Dermis lymphatic vessel endothelial cell (primary cell): ENCODE data around the gene CSAG2. TPM values are rescaled to one million over a fixed set of nuclear protein-coding genes. Genes with fewer than 3 reads are reported as not detected.

Source experiments
- total RNA-seq: library from RNA; depleted of rRNA; stranded (reverse); fragments of >200 nt; gene quantifications from 2 replicates; pipeline ENCODE4 v1.2.1, GENCODE V29; 2014

CSAG2 gene, protein sequence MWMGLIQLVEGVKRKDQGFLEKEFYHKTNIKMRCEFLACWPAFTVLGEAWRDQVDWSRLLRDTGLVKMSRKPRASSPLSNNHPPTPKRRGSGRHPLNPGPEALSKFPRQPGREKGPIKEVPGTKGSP
- total RNA-seq, result not detected in 2 replicates

DNA sequence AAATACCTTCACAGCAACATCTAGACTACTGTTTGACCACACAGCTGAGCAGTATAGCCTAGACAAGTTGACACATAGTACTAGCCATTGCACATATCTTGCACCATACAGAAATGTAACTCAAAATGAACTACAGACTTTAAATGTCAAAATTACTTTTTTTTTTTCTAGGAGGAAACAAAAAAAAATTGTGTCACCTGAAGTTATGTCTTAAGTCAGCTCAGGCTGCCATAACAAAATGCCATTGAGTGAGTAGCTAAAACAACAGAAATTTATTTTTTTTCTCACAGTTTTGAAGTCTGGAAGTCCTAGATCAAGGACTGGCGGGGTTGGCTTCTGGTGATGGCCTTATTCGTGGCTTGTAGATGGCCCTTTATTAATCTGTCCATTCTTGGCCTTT lies at the start of gene CSAG2:
Gene CSAG2 (minus strand): TSS at position 101 of the 400 bp plus-strand sequence. CDS start 161 bp downstream, outside the sequence.

DNA sequence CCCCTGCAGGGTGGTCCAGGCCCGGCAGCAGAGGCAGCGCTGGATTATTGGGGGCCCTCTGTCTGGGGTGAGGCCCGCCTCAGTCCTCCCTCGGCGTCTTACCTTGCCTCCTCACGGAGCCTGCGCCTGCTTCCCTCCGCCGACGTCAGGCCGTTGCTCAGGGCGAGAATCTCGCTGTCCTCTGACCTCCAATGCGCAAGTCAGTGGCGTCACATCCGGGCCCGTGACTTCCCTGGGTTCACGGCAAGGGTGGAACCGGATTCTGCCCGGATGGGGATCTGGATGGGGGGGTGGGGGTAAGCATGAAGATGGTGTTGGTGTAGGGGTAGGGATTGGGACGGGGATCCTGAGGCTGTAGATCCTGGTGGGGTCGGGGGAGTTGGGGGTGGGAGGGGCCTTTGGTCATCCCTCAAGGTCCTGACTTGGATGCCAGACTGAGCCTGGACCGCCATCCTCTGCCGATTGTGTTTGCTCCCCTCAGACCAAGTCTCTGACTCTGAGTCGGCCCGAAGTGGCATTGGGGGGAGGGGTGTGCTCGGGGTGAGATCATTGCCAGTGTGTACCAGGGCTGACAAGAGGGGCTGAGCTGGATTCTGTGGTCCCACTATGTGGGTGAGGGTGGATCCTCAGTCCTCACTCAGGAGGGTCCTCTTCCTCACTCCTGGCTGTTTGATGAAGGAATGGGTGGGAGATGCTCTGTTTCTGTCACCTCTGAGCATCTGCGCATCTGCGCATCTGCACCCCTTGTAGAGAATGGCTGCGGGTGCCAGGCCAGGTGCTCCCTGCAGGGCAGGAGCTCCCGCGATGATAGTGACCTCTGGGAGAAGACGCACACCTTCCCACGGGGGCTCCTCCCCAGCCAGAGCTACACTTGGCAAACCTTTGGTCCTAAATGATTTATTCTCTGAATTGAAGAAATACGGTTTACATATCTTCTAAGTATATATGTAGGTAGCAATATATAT lies 44.9 kb upstream of the CSAG2 start, which contains the start of gene MAGEA2:
Gene MAGEA2 (minus strand): TSS at position 157 of the 965 bp plus-strand sequence. CDS start 2,479 bp downstream, outside the sequence.

DNA sequence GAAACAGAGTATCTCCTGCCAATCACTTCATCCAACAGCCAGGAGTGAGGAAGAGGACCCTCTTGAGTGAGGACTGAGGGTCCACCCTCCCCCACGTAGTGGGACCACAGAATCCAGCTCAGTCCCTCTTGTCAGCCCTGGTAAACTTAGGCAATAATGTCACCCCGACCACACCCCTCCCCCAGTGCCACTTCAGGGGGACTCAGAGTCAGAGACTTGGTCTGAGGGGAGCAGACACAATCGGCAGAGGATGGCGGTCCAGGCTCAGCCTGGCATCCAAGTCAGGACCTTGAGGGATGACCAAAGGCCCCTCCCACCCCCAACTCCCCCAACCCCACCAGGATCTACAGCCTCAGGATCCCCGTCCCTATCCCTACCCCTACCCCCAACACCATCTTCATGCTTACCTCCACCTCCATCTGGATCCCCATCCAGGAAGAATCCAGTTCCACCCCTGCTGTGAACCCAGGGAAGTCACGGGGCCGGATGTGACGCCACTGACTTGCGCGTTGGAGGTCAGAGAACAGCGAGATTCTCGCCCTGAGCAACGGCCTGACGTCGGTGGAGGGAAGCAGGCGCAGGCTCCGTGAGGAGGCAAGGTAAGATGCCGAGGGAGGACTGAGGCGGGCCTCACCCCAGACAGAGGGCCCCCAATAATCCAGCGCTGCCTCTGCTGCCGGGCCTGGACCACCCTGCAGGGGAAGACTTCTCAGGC lies 24.3 kb upstream of the CSAG2 start, which contains the start of the genes CSAG1 and MAGEA12:
Gene CSAG1 (minus strand): TSS at position 461 of the 715 bp plus-strand sequence. CDS start 1,261 bp downstream, outside the sequence.
Gene MAGEA12 (plus strand): TSS at position 497 of the 715 bp plus-strand sequence. CDS start 2,405 bp downstream, outside the sequence.

DNA sequence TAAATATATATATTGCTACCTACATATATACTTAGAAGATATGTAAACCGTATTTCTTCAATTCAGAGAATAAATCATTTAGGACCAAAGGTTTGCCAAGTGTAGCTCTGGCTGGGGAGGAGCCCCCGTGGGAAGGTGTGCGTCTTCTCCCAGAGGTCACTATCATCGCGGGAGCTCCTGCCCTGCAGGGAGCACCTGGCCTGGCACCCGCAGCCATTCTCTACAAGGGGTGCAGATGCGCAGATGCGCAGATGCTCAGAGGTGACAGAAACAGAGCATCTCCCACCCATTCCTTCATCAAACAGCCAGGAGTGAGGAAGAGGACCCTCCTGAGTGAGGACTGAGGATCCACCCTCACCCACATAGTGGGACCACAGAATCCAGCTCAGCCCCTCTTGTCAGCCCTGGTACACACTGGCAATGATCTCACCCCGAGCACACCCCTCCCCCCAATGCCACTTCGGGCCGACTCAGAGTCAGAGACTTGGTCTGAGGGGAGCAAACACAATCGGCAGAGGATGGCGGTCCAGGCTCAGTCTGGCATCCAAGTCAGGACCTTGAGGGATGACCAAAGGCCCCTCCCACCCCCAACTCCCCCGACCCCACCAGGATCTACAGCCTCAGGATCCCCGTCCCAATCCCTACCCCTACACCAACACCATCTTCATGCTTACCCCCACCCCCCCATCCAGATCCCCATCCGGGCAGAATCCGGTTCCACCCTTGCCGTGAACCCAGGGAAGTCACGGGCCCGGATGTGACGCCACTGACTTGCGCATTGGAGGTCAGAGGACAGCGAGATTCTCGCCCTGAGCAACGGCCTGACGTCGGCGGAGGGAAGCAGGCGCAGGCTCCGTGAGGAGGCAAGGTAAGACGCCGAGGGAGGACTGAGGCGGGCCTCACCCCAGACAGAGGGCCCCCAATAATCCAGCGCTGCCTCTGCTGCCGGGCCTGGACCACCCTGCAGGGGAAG lies 5.0 kb upstream of the CSAG2 start, which contains the start of gene MAGEA2B:
Gene MAGEA2B (plus strand): TSS at position 814 of the 973 bp plus-strand sequence. CDS start 2,479 bp downstream, outside the sequence.

DNA sequence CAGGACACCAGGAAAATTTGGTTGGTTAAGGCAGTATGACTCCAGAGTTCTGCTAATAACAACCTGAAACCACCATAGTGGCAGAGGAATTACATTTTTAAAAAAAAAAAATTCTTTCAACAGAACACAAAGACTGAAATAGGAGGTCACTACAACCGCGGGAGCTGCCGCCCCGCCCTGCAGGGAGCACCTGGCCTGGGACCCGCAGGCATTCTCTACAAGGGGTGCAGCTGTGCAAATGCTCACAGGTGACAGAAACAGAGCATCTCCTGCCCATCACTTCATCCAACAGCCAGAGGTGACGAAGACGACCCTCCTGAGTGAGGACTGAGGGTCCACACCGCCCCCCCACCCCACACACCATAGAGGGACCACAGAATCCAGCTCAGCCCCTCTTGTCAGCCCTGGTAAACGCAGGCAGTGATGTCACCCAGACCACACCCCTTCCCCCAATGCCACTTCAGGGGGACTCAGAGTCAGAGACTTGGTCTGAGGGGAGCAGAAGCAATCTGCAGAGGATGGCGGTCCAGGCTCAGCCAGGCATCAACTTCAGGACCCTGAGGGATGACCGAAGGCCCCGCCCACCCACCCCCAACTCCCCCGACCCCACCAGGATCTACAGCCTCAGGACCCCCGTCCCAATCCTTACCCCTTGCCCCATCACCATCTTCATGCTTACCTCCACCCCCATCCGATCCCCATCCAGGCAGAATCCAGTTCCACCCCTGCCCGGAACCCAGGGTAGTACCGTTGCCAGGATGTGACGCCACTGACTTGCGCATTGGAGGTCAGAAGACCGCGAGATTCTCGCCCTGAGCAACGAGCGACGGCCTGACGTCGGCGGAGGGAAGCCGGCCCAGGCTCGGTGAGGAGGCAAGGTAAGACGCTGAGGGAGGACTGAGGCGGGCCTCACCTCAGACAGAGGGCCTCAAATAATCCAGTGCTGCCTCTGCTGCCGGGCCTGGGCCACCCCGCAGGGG lies 10.8 kb downstream of the CSAG2 start, which contains the start of gene MAGEA3:
Gene MAGEA3 (plus strand): TSS at position 843 of the 980 bp plus-strand sequence. CDS start 2,039 bp downstream, outside the sequence.

Other genes starting within 250 kb of the CSAG2 start
- gene GABRQ, start 71.4 kb downstream of the CSAG2 start, total RNA-seq, result under 0.01 TPM in 1 of 2 replicates, not detected in the other
- gene MAGEA3, start 10.5 kb downstream of the CSAG2 start, total RNA-seq, result not detected in 2 replicates
- gene MAGEA2B, start 5.4 kb upstream of the CSAG2 start, total RNA-seq, result not detected in 2 replicates
- gene CSAG1, start 24.4 kb upstream of the CSAG2 start, total RNA-seq, result not detected in 2 replicates
- not detected in 2 replicates for gene MAGEA12, start 24.5 kb upstream of the CSAG2 start, total RNA-seq
- not detected in 2 replicates for gene MAGEA2, start 44.6 kb upstream of the CSAG2 start, total RNA-seq
- not detected in 2 replicates for gene CSAG3, start 49.9 kb upstream of the CSAG2 start, total RNA-seq
- gene MAGEA6, start 60.4 kb upstream of the CSAG2 start, total RNA-seq, result not detected in 2 replicates
- gene CETN2, start 121.5 kb upstream of the CSAG2 start, total RNA-seq, result 14.5 and 16.6 TPM in 2 replicates
- 9.6 and 10.3 TPM in 2 replicates for gene NSDHL, start 121.8 kb upstream of the CSAG2 start, total RNA-seq
- 6.9 and 7.7 TPM in 2 replicates for gene ZNF185, start 188.8 kb upstream of the CSAG2 start, total RNA-seq